Measurements from ENCODE around the gene GNL1. TPM values are rescaled to one million over a fixed set of nuclear protein-coding genes. Genes with fewer than 3 reads are reported as not detected.

The GNL1 gene
- total and polyA plus RNA-seq, 9 of the 15 experiments (the other 6 are each of a cell fraction or from before 2014, with no cell fraction given) = 0.73 to 112 (median 58.0) TPM

DNA sequence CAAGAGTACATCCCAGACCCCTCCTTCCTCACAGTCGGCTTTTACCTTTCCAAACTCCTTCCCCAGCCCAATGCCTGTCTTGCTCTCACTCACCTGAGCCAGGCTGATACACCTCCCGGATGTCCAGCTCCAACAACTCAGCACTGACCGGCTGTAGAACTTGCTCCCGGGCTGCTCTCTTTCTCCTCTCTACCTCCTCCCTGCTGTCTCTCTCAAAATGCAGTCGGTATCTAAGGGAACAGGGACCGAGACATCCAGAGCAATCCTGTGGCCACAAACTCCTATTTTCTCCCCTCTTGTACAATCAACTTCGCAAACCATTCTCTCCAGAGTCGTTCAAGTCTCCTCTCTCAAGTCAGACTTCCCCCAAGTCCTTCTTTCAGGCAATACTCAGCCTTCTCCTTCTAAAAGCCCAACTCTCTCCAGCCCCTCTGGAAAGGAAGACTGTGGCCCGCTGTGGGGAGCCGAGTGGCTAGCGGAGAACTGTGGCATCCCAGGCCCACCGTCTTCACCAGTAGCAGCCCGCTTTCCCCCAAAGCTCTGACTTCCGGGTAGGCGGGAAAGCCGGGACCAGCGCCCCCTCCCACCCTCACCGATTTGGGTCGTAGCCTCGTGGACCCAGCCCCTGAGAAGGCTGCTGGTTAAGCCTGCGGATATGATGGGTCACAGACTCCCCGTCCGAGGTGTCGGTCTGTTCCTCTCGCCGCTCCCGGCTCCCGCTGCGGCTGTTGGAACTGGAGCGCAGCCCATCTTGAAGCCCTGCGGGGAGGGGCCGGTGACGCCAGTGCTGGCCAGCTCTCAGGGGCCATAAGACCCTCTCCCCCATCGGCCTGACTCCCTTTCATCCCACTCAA is 1.1 kb downstream of the GNL1 start:
- ChIA-PET POLR2A (interaction anchor here (0.6 to 7.1 kb wide), 13 partner anchors 9 to 348 kb away, joined by 3 to 85 read pairs (median 5); partner anchors contain the start of gene ABCF1), CTCF (ENCODE audit: low intra/inter-chr PET ratio) (interaction anchor here (0.5 kb wide), 2 partner anchors 43 to 74 kb away, joined by 3 to 4 read pairs; no protein-coding TSS in a partner anchor)
- BruUV-seq (replicated peaks) = no TSS peak
- peak overlapping the region; percentile 95 to 98 for H3K9ac ChIP-seq (ENCODE audit: insufficient read depth in 1 of 2, low read depth in 2 of 2, low read length in 2 of 2)
- in situ Hi-C loops (cut with MboI) = no loop called here
- peak; percentile 37 for ATAC-seq
- peaks cover 17 to 23% of the 10 kb centered on the region in 2 experiments; a peak in 4 of 5 replicates for H3K4me1 ChIP-seq (replicated peaks in 1 of 2; ENCODE audit: control insufficient read depth in 2 of 2, insufficient read depth in 2 of 2, low read length in 2 of 2)
- FAIRE-seq = peak; percentile 32
- H3K27ac ChIP-seq (ENCODE audit: extremely low read depth, low read depth, low read length) = peak overlapping the region; percentile 94
- H3K36me3 ChIP-seq (ENCODE audit: control insufficient read depth, insufficient read depth, low read length) = peaks cover 70% of the 10 kb centered on the region
- H3K4me2 ChIP-seq (ENCODE audit: insufficient read depth, low read length) = peak overlapping the region; percentile 97
- 0 out of 2 replicates have a peak, but pooled peaks cover 2% of the 10 kb centered on the region for H4K20me1 ChIP-seq (replicated peaks; ENCODE audit: control insufficient read depth, insufficient read depth, low read length)
- peak; percentile 55 to 67 (median 66) for DNase-seq (ENCODE audit: extremely low read depth in 1 of 4, low spot score in 3 of 4)
- peak overlapping the region; percentile 99 for H2AFZ ChIP-seq (ENCODE audit: low read depth, low read length)
- H3K27me3 ChIP-seq (ENCODE audit: control insufficient read depth in 2 of 2, insufficient read depth in 2 of 2, low read length in 2 of 2) = no peaks in the 10 kb centered on the region
- H3K79me2 ChIP-seq (ENCODE audit: control insufficient read depth, insufficient read depth, low read length) = peaks cover 47% of the 10 kb centered on the region
- H3K4me3 ChIP-seq = peak overlapping the region; percentile 80
- no peaks in the 10 kb centered on the region for H3K9me1 ChIP-seq (ENCODE audit: control insufficient read depth, insufficient read depth, low read length)
- intact Hi-C loops (cut with micrococcal nuclease) = loop anchor here (5.0 kb wide), 1 partner anchor 117 kb away; the partner anchor contains the start of gene DHX16
- WGBS (ENCODE audit: insufficient coverage, low coverage, missing lambda C conversion rate) = 4% methylated on average over 34 of the region's 34 CpGs
- H3K9me3 ChIP-seq (replicated peaks; ENCODE audit: control insufficient read depth, insufficient read depth, low read depth, low read length) = no peaks in the 10 kb centered on the region
- TF ChIP-seq PML (IDR thresholded peaks at IDR 0.05; ENCODE audit: low read length) (no peak), KAT7 (CRISPR knock-in tag; IDR thresholded peaks at IDR 0.05; ENCODE audit: borderline replicate concordance) (0 out of 2 replicates have a peak, but pooled peaks have one; percentile 51), SMARCE1 (IDR thresholded peaks at IDR 0.05) (0 out of 2 replicates have a peak, but pooled peaks have one; percentile 10), NR1H2 (CRISPR knock-in tag; IDR thresholded peaks at IDR 0.05) (0 out of 2 replicates have a peak, but pooled peaks have one; percentile 62), LCOR (CRISPR knock-in tag; IDR thresholded peaks at IDR 0.05) (no peak), ZKSCAN8 (CRISPR knock-in tag; IDR thresholded peaks at IDR 0.05) (no peak), KDM2B (CRISPR knock-in tag; IDR thresholded peaks at IDR 0.05) (peak; percentile 46; the same call in 1 of the 2 replicates), CREBBP (IDR thresholded peaks at IDR 0.05; ENCODE audit: low read depth, low read length) (no peak), SMAD2 (IDR thresholded peaks at IDR 0.05; ENCODE audit: low read depth, low read length) (no peak), HDAC8 (tag; IDR thresholded peaks at IDR 0.05) (no peak), ZSCAN29 (IDR thresholded peaks at IDR 0.05) (no peak), ZNF263 (CRISPR knock-in tag; IDR thresholded peaks at IDR 0.05; ENCODE audit: borderline replicate concordance) (no peak), SNIP1 (IDR thresholded peaks at IDR 0.05; ENCODE audit: low read depth) (no peak), ZNF232 (CRISPR knock-in tag; IDR thresholded peaks at IDR 0.05) (no peak), SOX6 (IDR thresholded peaks at IDR 0.05) (no peak), PPARD (CRISPR knock-in tag; IDR thresholded peaks at IDR 0.05) (no peak), SNRNP70 (optimal IDR thresholded peaks at IDR 0.05; ENCODE audit: low read depth, low read length) (no peak), PHF8 (IDR thresholded peaks at IDR 0.05; ENCODE audit: borderline replicate concordance, low read length) (no peak), NR2C2 (CRISPR knock-in tag; IDR thresholded peaks at IDR 0.05) (0 out of 2 replicates have a peak, but pooled peaks have one; percentile 48), NR2C2 (tag; IDR thresholded peaks at IDR 0.05) (no peak)

Data from K562 (cell line).